HAP-1 (cell line): ENCODE results near the gene ASMTL.
"Not testable (repeated sequence)": the region's sequence is repeated elsewhere in the genome, so short reads cannot be mapped to it uniquely, and the experiment has no call there.

Experiments
- DNase-seq, 2 experiments: peaks; one replicate each; pipeline ENCODE4 v3.0.0-alpha.2; 2016 to 2020; ENCODE audit warnings: low spot score in 2 of 2
- H3K27me3 ChIP-seq: fragments of 250-450 bp; sonication (Bioruptor Pico); 2 replicates; pipeline ENCODE4 v1.5.1; 2020; ENCODE audit warnings: low read depth, mild to moderate bottlenecking, moderate library complexity
- H3K36me3 ChIP-seq: fragments of 250-450 bp; sonication (Bioruptor Pico); replicated peaks from 2 replicates; pipeline ENCODE4 v1.5.1; 2020; ENCODE audit warnings: mild to moderate bottlenecking
- H3K4me1 ChIP-seq: fragments of 250-450 bp; sonication (Bioruptor Pico); 2 replicates; pipeline ENCODE4 v1.5.1; 2020; ENCODE audit warnings: mild to moderate bottlenecking
- H3K4me3 ChIP-seq: fragments of 250-450 bp; sonication (Bioruptor Pico); 2 replicates; pipeline ENCODE4 v1.5.1; 2020; ENCODE audit warnings: mild to moderate bottlenecking, moderate library complexity
- H3K9me3 ChIP-seq: fragments of 250-450 bp; sonication (Bioruptor Pico); 2 replicates; pipeline ENCODE4 v1.5.1; 2020; ENCODE audit warnings: mild to moderate bottlenecking, moderate library complexity
- in situ Hi-C: fragments of 300-500 bp; cut with MboI; formaldehyde crosslinking; loops from 3 replicates; pipeline ENCODE4 v1.14.3; 2020; ENCODE audit warnings: low sequenced_read_pairs, inconsistent platforms, mixed read lengths

The ASMTL gene

DNA sequence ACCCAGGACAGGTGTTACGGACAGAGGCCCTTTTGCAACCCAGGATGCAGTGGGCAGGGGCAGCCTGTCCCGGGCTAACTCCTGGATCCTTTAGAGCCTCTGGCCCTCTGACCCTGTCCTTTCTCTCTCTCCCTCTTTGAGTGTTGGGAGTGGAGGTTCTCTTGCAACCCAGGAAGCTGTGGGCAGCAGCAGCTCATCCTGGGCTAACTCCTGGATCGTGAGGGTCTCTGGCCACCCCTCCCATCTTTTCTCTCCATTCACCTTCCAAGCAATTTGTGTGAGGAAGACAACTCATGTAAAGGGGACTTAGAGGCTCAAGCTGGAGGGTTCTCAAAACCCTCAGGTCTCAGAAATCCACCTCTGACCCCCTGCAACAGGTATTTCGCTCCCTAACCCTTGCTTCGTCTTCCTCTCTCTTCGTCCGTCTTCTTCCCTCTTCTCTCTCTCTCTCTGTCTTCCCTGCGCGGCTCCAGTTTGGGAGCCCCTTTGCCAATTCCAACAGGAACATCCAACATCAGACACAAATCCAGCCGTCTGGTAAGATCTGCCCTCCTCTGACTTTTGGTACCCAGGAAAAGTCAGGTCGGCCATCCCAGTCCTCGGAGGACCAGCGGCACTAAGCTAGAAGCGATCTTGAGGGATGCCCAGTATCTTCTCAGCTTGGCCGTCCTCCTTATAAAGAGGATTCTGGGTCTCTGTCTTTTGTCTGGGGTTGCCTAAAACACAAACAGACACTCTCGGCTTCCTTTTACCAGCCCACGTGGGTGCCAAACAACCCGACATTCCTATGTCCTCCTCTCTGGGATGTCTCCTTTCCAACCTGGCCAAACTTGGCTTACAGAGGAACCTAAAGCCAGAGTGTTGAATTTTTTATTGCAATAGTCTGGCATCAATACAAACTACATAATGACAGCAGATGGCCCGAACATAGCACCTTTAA, 7.9 kb downstream of the ASMTL start:
- Histone ChIP-seq H3K27me3 (no peaks in the 10 kb centered on the region), H3K4me1 (no peaks in the 10 kb centered on the region), H3K9me3 (no peaks in the 10 kb centered on the region), H3K4me3 (no peak overlapping the region), H3K36me3 (no peaks in the 10 kb centered on the region; the same call in 1 of the 2 replicates)
- in situ Hi-C loops, result no loop called here
- DNase-seq, result peak in 1 of 2 experiments; percentile 3

- H3K9me3 ChIP-seq, result no peaks in the 10 kb centered on the region
- peak in 1 of 2 experiments; percentile 1 for DNase-seq
- in situ Hi-C loops, result no loop called here
- no peaks in the 10 kb centered on the region for H3K27me3 ChIP-seq
- no peaks in the 10 kb centered on the region for H3K4me1 ChIP-seq
- peaks cover 4% of the 10 kb centered on the region for H3K36me3 ChIP-seq
- H3K4me3 ChIP-seq, result no peak overlapping the region
Observed at GRCh38 chrX:1443496-1444075, 9.1 kb downstream of the ASMTL start.

GRCh38 chrX:1442724-1443367, 9.9 kb downstream of the ASMTL start:
- Histone ChIP-seq H3K4me1 (no peaks in the 10 kb centered on the region), H3K9me3 (no peaks in the 10 kb centered on the region), H3K27me3 (no peaks in the 10 kb centered on the region), H3K4me3 (no peak overlapping the region), H3K36me3 (peaks cover 8% of the 10 kb centered on the region)
- in situ Hi-C loops, result no loop called here
- DNase-seq, result peak in 1 of 2 experiments; percentile 4

- Histone ChIP-seq H3K36me3 (peaks cover 8% of the 10 kb centered on the region), H3K4me3 (no peak overlapping the region), H3K4me1 (no peaks in the 10 kb centered on the region), H3K27me3 (no peaks in the 10 kb centered on the region), H3K9me3 (no peaks in the 10 kb centered on the region)
- DNase-seq, result peak in 1 of 2 experiments; percentile 3
- in situ Hi-C loops, result no loop called here
Observed at GRCh38 chrX:1442016-1442665, 10.6 kb downstream of the ASMTL start.

GRCh38 chrX:1440506-1440905, 12.2 kb downstream of the ASMTL start:
- DNase-seq, result peak in 1 of 2 experiments; percentile 1
- in situ Hi-C loops, result no loop called here
- H3K36me3 ChIP-seq, result peaks cover 8% of the 10 kb centered on the region
- H3K9me3 ChIP-seq, result no peaks in the 10 kb centered on the region
- H3K4me3 ChIP-seq, result no peak overlapping the region
- H3K27me3 ChIP-seq, result no peaks in the 10 kb centered on the region
- H3K4me1 ChIP-seq, result no peaks in the 10 kb centered on the region

- H3K36me3 ChIP-seq, result peaks cover 21% of the 10 kb centered on the region
- H3K4me1 ChIP-seq, result no peaks in the 10 kb centered on the region
- no peaks in the 10 kb centered on the region for H3K9me3 ChIP-seq
- DNase-seq, result peak in 1 of 2 experiments; percentile 4
- H3K4me3 ChIP-seq, result no peak overlapping the region
- no peaks in the 10 kb centered on the region for H3K27me3 ChIP-seq
- in situ Hi-C loops, result no loop called here
Observed at GRCh38 chrX:1435241-1435895, 17.3 kb downstream of the ASMTL start.

DNA sequence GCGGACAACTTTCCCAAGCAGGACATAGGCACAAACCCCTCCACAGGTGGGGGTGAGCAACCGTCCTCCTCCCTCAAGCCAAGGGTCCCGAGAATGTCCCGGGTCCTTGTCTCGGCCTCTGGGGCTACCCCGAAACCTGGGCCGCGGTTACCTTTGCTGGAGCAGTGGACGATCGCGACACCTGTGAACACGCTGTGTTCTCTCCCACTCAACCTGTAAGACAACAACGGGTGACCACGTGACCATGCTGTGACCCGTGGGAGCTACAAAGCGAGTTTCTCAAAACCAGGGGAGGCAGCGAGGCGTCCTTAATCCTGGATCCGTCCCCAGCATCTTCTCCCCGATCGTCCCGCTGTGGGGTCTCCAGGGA, 17.9 kb downstream of the ASMTL start:
- Histone ChIP-seq H3K27me3 (no peaks in the 10 kb centered on the region), H3K36me3 (peaks cover 21% of the 10 kb centered on the region), H3K4me3 (no peak overlapping the region), H3K9me3 (no peaks in the 10 kb centered on the region), H3K4me1 (no peaks in the 10 kb centered on the region)
- DNase-seq, result no peak
- in situ Hi-C loops, result no loop called here

GRCh38 chrX:1433646-1434357, 18.9 kb downstream of the ASMTL start:
- Histone ChIP-seq H3K27me3 (no peaks in the 10 kb centered on the region), H3K4me1 (no peaks in the 10 kb centered on the region), H3K4me3 (no peak overlapping the region), H3K36me3 (peaks cover 19% of the 10 kb centered on the region), H3K9me3 (no peaks in the 10 kb centered on the region)
- in situ Hi-C loops, result no loop called here
- DNase-seq, result no peak

GRCh38 chrX:1430451-1430850, 22.3 kb downstream of the ASMTL start:
- Histone ChIP-seq H3K27me3 (no peaks in the 10 kb centered on the region), H3K4me1 (no peaks in the 10 kb centered on the region), H3K9me3 (no peaks in the 10 kb centered on the region), H3K36me3 (peaks cover 27% of the 10 kb centered on the region), H3K4me3 (no peak overlapping the region)
- DNase-seq, result no peak
- in situ Hi-C loops, result no loop called here

GRCh38 chrX:1427756-1428155, 25.0 kb downstream of the ASMTL start:
- H3K4me3 ChIP-seq, result no peak overlapping the region
- DNase-seq, result no peak
- H3K27me3 ChIP-seq, result no peaks in the 10 kb centered on the region
- no peaks in the 10 kb centered on the region for H3K4me1 ChIP-seq
- in situ Hi-C loops, result no loop called here
- no peaks in the 10 kb centered on the region for H3K9me3 ChIP-seq
- peaks cover 26% of the 10 kb centered on the region for H3K36me3 ChIP-seq

DNA sequence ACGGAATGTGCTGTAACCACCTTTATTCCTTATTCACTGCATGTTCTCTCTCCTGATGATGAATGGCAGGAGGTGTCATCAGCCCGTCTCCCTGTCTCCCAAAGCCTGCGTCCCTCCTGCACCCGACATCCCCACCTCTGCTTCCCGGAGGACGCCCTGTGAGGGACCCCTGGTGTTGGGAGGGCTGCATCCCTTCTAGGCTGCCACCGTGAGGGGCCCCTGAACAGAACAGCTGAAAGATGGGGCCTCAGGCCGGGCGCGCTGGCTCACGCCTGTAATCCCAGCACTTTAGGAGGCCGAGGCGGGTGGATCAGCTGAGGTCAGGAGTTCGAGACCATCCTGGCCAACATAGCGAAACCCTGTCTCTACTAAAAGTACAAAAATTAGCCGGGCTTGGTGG, 26.4 kb downstream of the ASMTL start:
- H3K27me3 ChIP-seq, in situ Hi-C loops, H3K9me3 ChIP-seq, DNase-seq, H3K4me3 ChIP-seq, H3K4me1 ChIP-seq: not testable (repeated sequence)
- peaks cover 31% of the 10 kb centered on the region for H3K36me3 ChIP-seq

GRCh38 chrX:1425381-1425780, 27.3 kb downstream of the ASMTL start:
- Histone ChIP-seq H3K36me3 (peaks cover 35% of the 10 kb centered on the region), H3K27me3 (no peaks in the 10 kb centered on the region), H3K9me3 (peaks cover 4% of the 10 kb centered on the region; the same call in 1 of the 2 replicates), H3K4me3 (no peak overlapping the region), H3K4me1 (no peaks in the 10 kb centered on the region)
- no peak for DNase-seq
- in situ Hi-C loops, result no loop called here
